ENCODE results near the gene PHF2.

GRCh38 chr9:93614830-93615468 lies 38.6 kb downstream of the PHF2 start:
- TF ChIP-seq CTCF (conservative IDR thresholded peaks at IDR 0.05; ENCODE audit: low read length) (no peak), EZH2phosphoT487 (IDR thresholded peaks at IDR 0.05; ENCODE audit: borderline replicate concordance, low read depth, low read length) (no peak)
